GM19455 (cell line): ENCODE measurements around the gene MVB12B.

Source experiments
- ATAC-seq: cut with Tn5 transposase; IDR thresholded peaks from one replicate; pipeline ENCODE4 v1.9.1; 2021; ENCODE audit not compliant: unreplicated experiment

Gene MVB12B

GRCh38 chr9:126303488-126303887, 23.1 kb upstream of the MVB12B start:
- no peak for ATAC-seq

GRCh38 chr9:126304207-126304970, 22.2 kb upstream of the MVB12B start:
- ATAC-seq, result no peak

- no peak for ATAC-seq
Measured at GRCh38 chr9:126304971-126305320, 21.7 kb upstream of the MVB12B start.

- ATAC-seq, result no peak
Measured at GRCh38 chr9:126306071-126306647, 20.5 kb upstream of the MVB12B start.

- ATAC-seq, result no peak
Measured at GRCh38 chr9:126307322-126308061, 19.1 kb upstream of the MVB12B start.

- ATAC-seq, result no peak
Measured at GRCh38 chr9:126309427-126310189, 17.0 kb upstream of the MVB12B start.

- ATAC-seq, result no peak
Measured at GRCh38 chr9:126312584-126313551, 13.8 kb upstream of the MVB12B start.

GRCh38 chr9:126316085-126316655, 10.5 kb upstream of the MVB12B start:
- no peak for ATAC-seq

GRCh38 chr9:126317513-126317912, 9.1 kb upstream of the MVB12B start:
- no peak for ATAC-seq

- no peak for ATAC-seq
Measured at GRCh38 chr9:126318858-126319257, 7.8 kb upstream of the MVB12B start.

- no peak for ATAC-seq
Measured at GRCh38 chr9:126319671-126320070, 7.0 kb upstream of the MVB12B start.

GRCh38 chr9:126320158-126320922, 6.3 kb upstream of the MVB12B start:
- no peak for ATAC-seq

- ATAC-seq, result no peak
Measured at GRCh38 chr9:126321742-126322141, 4.9 kb upstream of the MVB12B start.

- no peak for ATAC-seq
Measured at GRCh38 chr9:126325821-126326220, 808 bp upstream of the MVB12B start.

- no peak for ATAC-seq
Measured at GRCh38 chr9:126327006-126327713, 531 bp downstream of the MVB12B start.

- no peak for ATAC-seq
Measured at GRCh38 chr9:126327714-126328185, 1.1 kb downstream of the MVB12B start.

- ATAC-seq, result no peak
Measured at GRCh38 chr9:126328407-126328806, 1.8 kb downstream of the MVB12B start.

- ATAC-seq, result no peak
Measured at GRCh38 chr9:126329476-126330275, 3.0 kb downstream of the MVB12B start.
